Cardiac fibroblast (primary cell): ENCODE results near the gene PCK2.

Experiments used
- DNase-seq, 2 donors: peaks; one replicate each; pipeline versions ENCODE4 v3.0.0 to v3.0.0-alpha.2; 2010; ENCODE audit warnings: low read depth in 2 of 2
- H3K4me3 ChIP-seq, 2 donors: replicated peaks in 1 of 2; 1 replicate in 1 of 2; 2 replicates in 1 of 2; pipeline ENCODE4 v1.5.1; 2011; ENCODE audit warnings: low read depth in 2 of 2, low read length in 2 of 2, mild to moderate bottlenecking in 2 of 2, moderate library complexity in 1 of 2
- TF ChIP-seq, protein P1 (sequence below): IDR thresholded peaks from one replicate; pipeline ENCODE4 v1.5.1; 2011; ENCODE audit warnings: low read depth, mild to moderate bottlenecking, low read length, inconsistent platforms

Gene PCK2

DNA sequence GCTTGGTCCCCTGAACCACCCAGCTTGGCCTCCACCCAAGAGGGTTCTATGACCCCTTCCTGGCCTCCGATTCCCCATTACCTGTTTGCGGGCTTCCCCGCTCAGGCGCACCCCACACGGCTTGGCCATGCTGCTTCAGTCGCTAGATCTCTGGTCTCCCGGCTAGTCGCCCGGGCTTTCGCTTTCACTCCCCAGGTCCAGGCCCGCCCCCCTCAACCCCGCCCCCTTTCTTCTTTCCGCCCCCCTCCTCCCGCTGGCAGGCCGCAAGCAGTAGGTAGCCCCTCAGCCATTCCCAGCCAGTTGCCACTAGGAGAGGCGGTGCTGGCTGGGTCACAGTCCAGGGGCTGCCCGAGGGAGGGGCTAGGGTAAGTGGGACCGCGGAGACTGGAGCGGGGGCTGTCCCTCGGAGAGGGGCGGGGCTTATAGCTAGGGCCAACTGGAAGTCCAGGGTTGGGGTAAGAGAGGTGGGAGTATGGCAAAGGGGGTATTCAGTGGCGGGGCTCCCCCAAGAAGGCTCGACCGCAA lies 52.4 kb downstream of the PCK2 start, which contains the start of gene PSME2:
Gene PSME2, minus strand, starts transcription at position 158 of the 525 bp plus-strand sequence. Its CDS starts 29 bp downstream, at position 129.
- peak; percentile 95 to 99 for DNase-seq
- peak within 1 kb of the TSS; percentile 88 to 91 for H3K4me3 ChIP-seq

DNA sequence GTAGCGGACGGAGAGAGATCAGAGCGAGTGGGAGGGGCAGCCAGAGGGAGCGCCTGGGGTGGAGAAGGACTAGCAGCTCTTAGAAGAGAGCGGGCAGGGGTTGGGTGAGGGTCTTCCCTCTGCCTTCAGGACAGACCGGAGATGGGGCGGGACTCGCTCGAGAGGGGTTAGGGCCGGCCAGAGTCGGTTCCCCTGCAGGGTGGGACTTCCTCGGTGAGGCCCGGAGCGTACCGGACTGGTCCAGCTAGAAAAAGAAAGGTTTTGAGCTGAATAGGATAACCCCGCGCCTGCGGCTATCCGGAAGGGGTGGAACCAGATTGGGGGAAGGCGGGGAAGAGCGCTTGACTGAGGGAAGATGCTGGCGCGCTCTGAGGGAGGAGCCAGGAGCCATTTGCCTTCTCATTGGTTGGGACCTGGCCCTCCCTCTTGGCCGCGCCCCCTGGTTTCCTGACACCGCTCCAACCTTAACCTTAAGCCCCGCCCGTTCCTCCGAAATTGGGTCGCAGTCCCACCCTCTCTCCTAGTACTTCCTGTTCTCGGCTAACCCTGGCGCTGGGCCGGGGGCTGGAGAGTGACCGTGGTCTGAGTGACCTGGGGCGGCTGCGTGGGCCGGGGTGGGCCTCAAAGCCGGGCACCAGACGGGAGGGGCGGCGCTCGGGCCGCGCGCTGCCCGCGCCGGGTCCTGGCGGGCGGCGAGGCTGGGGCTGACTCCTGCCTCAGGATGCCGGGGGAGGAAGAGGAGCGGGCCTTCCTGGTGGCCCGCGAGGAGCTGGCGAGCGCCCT lies 53.1 kb downstream of the PCK2 start, which contains the start of gene RNF31:
Gene RNF31, plus strand, starts transcription at position 521 of the 783 bp plus-strand sequence. Its CDS starts 201 bp downstream, at position 722.
- DNase-seq, result peak; percentile 98 to 99
- H3K4me3 ChIP-seq, result peak within 1 kb of the TSS; percentile 88 to 91
- TF ChIP-seq, protein P1, sequence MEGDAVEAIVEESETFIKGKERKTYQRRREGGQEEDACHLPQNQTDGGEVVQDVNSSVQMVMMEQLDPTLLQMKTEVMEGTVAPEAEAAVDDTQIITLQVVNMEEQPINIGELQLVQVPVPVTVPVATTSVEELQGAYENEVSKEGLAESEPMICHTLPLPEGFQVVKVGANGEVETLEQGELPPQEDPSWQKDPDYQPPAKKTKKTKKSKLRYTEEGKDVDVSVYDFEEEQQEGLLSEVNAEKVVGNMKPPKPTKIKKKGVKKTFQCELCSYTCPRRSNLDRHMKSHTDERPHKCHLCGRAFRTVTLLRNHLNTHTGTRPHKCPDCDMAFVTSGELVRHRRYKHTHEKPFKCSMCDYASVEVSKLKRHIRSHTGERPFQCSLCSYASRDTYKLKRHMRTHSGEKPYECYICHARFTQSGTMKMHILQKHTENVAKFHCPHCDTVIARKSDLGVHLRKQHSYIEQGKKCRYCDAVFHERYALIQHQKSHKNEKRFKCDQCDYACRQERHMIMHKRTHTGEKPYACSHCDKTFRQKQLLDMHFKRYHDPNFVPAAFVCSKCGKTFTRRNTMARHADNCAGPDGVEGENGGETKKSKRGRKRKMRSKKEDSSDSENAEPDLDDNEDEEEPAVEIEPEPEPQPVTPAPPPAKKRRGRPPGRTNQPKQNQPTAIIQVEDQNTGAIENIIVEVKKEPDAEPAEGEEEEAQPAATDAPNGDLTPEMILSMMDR, result no peak

More for the DNA sequence above, 52.4 kb downstream of the PCK2 start, which contains the start of gene PSME2:
- TF ChIP-seq, protein P1, result no peak

DNA sequence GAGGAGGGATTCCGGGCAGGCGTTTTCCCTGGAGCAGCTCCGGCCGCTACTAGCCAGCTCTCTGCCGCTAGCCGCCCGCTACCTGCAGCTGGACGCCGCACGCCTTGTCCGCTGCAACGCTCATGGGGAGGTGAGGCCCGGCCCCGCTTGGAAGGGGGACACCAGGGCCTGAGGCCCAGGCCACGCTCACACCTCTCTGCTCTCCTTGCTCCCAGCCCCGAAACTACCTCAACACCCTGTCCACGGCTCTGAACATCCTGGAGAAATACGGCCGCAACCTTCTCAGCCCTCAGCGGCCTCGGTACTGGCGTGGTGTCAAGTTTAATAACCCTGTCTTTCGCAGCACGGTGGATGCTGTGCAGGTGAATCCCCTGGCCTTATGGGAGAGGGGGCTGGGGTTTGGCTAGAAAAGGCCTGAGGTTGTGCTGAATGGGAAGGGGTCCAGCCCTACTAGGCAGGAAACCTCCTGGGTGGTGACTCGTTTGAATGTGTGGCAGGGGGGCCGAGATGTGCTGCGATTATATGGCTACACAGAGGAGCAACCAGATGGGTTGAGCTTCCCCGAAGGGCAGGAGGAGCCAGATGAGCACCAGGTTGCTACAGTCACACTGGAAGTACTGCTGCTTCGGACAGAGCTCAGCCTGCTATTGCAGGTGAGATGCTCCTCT lies 53.8 kb downstream of the PCK2 start:
- TF ChIP-seq, protein P1, result no peak
- peak overlapping the region; percentile 88 to 91 for H3K4me3 ChIP-seq
- DNase-seq, result no peak

DNA sequence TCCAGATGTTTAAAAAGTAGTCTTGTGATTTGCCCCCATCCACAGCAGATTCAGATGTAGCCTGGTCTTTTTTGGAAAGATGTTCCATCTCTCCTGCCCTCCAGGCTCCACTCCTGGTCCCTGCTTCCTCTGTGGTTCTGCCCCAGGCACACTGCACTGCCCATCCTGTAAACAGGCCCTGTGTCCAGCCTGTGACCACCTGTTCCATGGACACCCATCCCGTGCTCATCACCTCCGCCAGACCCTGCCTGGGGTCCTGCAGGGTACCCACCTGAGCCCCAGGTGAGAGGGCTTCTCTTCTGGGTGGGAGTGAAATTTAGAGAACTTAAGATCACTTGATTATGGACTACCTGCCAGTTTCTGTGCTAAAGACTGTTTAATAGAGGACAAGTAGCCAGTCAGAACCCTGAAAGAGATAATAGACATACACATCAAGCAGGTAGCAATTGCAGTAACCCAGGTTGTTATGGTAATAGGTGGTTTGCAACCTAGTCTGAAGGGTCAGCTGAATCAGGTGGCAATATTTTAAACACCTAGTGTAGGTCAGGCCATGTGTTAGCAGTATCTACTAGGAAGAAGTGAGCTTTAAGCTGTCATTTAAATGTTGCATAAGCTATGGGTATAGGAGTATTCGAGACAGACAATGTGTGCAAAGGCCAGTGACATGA lies 55.3 kb downstream of the PCK2 start:
- DNase-seq, result no peak
- TF ChIP-seq, protein P1, result no peak
- no peak overlapping the region for H3K4me3 ChIP-seq

DNA sequence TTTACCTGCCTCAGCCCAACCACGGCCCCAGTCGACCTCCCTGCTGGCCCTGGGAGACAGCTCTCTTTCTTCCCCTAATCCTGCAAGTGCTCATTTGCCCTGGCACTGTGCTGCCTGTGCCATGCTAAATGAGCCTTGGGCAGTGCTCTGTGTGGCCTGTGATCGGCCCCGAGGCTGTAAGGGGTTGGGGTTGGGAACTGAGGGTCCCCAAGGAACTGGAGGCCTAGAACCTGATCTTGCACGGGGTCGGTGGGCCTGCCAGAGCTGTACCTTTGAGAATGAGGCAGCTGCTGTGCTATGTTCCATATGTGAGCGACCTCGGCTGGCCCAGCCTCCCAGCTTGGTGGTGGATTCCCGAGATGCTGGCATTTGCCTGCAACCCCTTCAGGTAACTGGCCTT lies 56.0 kb downstream of the PCK2 start:
- TF ChIP-seq, protein P1, result no peak
- no peak overlapping the region for H3K4me3 ChIP-seq
- no peak for DNase-seq

DNA sequence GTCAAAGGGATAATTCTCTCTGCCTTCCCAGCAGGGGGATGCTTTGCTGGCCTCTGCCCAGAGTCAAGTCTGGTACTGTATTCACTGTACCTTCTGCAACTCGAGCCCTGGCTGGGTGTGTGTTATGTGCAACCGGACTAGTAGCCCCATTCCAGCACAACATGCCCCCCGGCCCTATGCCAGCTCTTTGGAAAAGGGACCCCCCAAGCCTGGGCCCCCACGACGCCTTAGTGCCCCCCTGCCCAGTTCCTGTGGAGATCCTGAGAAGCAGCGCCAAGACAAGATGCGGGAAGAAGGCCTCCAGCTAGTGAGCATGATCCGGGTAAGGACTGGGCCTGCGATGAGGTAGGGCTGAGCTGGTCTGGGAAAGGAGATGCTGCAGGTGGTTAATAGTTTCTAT lies 56.5 kb downstream of the PCK2 start:
- no peak for DNase-seq
- TF ChIP-seq, protein P1, result no peak
- H3K4me3 ChIP-seq, result no peak overlapping the region
